ENCODE results near the gene ZMIZ1. TPM values are rescaled to one million over a fixed set of nuclear protein-coding genes. Genes with fewer than 3 reads are reported as not detected.

ZMIZ1 gene
- total RNA-seq, 4 donors from 2014 or later = 22.7 to 37.5 (median 31.7) TPM

DNA sequence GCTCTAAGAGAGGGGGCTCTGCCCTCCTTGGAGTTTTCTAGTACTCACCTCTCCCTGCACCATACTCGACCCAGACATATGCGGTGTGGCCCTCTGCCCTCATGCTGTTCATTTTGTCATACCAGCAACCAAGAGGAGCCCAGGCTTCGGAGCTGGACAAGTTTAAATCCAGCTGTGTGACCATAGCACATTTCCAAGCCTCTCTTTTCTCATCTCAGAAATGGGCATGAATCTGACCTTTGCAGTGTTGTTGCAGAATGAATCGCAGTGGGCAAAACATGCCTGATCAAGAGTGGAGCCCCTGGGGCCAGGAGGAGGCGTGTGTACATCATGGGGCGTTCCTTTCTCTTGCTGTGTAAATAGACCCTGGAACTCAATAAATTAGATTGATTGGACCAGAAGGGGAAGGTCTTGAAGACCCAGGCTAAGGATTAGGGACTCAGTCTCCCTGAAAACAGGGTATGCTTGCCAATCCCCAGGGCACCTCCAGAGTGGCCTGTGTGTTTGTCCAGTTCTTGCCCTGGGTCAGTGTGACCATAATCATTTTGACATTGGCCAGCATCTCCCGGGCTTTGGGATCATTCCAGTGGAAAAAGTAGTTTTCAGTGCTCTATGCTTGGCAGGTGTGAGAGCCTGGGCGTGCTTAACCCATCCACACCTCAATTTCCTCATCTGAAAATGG is 59.6 kb downstream of the ZMIZ1 start:
- no peaks in the 10 kb centered on the region for H3K9me3 ChIP-seq
- H3K36me3 ChIP-seq = no peaks in the 10 kb centered on the region
- ATAC-seq = no peak
- intact Hi-C loops (cut with DNase I; ENCODE audit: low total_unique reads) = no loop called here
- no peak for DNase-seq
- H3K4me1 ChIP-seq = peaks cover 41 to 73% of the 10 kb centered on the region in 2 donors
- H3K27ac ChIP-seq = no peak overlapping the region
- TF ChIP-seq, protein P1, sequence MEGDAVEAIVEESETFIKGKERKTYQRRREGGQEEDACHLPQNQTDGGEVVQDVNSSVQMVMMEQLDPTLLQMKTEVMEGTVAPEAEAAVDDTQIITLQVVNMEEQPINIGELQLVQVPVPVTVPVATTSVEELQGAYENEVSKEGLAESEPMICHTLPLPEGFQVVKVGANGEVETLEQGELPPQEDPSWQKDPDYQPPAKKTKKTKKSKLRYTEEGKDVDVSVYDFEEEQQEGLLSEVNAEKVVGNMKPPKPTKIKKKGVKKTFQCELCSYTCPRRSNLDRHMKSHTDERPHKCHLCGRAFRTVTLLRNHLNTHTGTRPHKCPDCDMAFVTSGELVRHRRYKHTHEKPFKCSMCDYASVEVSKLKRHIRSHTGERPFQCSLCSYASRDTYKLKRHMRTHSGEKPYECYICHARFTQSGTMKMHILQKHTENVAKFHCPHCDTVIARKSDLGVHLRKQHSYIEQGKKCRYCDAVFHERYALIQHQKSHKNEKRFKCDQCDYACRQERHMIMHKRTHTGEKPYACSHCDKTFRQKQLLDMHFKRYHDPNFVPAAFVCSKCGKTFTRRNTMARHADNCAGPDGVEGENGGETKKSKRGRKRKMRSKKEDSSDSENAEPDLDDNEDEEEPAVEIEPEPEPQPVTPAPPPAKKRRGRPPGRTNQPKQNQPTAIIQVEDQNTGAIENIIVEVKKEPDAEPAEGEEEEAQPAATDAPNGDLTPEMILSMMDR (IDR thresholded peaks at IDR 0.05 in 4 of 5, conservative IDR thresholded peaks at IDR 0.05 in 1 of 5) = no peak
- no peak for TF ChIP-seq POLR2A (IDR thresholded peaks at IDR 0.05)
- in situ Hi-C loops (cut with MboI; ENCODE audit: low sequenced_read_pairs in 4 of 4) = no loop called here
- no peaks in the 10 kb centered on the region for H3K27me3 ChIP-seq
- no peak overlapping the region for H3K4me3 ChIP-seq

DNA sequence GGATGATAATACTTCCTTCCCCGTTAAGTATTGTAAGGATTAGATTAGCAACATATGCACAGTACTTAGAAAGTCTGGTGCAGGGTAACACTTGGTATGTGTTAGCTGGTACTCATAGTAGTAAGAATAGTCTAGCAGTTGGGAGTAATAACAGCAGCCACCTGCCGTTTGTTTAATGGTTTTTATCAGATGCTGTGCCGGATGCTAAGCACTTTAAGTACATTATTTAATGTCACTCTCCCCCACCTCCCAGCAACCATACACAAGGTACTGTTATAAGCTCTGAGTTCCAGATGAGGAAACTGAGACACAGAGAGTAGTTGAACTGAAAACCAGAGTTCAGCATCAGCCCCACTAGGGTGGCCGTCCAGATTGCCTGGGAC is 60.1 kb downstream of the ZMIZ1 start:
- in situ Hi-C loops (cut with MboI; ENCODE audit: low sequenced_read_pairs in 4 of 4) (no loop called here), intact Hi-C loops (cut with DNase I; ENCODE audit: low total_unique reads) (loop anchor here (1.0 kb wide), 1 partner anchor 8 kb away; no protein-coding TSS in a partner anchor)
- H3K36me3 ChIP-seq = no peaks in the 10 kb centered on the region
- peaks cover 41 to 73% of the 10 kb centered on the region in 2 donors for H3K4me1 ChIP-seq
- H3K4me3 ChIP-seq = no peak overlapping the region
- H3K27ac ChIP-seq = peak overlapping the region in 1 of 4 donors; percentile 37
- no peak for TF ChIP-seq POLR2A (IDR thresholded peaks at IDR 0.05)
- TF ChIP-seq, protein P1 (IDR thresholded peaks at IDR 0.05 in 4 of 5, conservative IDR thresholded peaks at IDR 0.05 in 1 of 5) = no peak
- DNase-seq (no peak), ATAC-seq (no peak)
- no peaks in the 10 kb centered on the region for H3K9me3 ChIP-seq
- no peaks in the 10 kb centered on the region for H3K27me3 ChIP-seq

DNA sequence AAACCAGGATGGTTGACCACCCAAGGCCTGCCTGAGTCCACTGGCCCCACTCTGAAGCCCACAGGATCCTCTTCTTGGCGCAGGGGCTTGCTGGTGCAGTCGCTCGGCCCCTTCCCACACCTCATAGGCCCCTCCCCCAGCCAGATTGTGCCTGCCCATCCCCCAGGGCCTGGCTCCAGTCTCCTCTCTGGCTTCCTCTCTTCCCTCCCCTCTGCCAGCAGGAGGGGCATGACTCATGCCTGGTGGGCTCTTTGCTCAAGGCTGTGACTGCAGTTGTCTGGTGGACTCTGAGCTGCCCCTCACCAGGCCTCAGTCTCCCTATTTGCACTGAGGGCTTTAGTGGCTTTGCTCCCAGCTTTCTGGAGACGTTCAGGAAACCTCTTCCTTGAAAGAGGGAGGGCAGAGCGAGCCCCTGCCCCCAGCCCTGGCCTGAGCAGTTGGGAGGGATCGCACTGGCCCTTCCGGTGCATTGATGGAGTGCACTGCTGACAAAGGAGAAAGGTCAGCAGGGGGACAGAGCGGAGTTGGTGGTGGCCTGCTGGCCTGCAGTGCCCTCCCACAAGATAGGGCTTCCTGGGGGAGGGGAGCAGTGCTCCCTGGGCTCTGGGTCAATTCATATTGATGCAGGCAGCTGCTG is 60.7 kb downstream of the ZMIZ1 start:
- Histone ChIP-seq H3K27ac (peak overlapping the region in 2 of 4 donors; percentile 26 to 37), H3K9me3 (no peaks in the 10 kb centered on the region), H3K4me3 (no peak overlapping the region), H3K4me1 (peaks cover 46 to 70% of the 10 kb centered on the region in 2 donors), H3K36me3 (no peaks in the 10 kb centered on the region), H3K27me3 (no peaks in the 10 kb centered on the region)
- DNase-seq = no peak
- TF ChIP-seq POLR2A (IDR thresholded peaks at IDR 0.05) = no peak
- TF ChIP-seq, protein P1 (IDR thresholded peaks at IDR 0.05 in 4 of 5, conservative IDR thresholded peaks at IDR 0.05 in 1 of 5) = no peak
- intact Hi-C loops (cut with DNase I; ENCODE audit: low total_unique reads) (loop anchor here (1.0 kb wide), 1 partner anchor 8 kb away; no protein-coding TSS in a partner anchor), in situ Hi-C loops (cut with MboI; ENCODE audit: low sequenced_read_pairs in 4 of 4) (no loop called here)
- ATAC-seq = no peak

DNA sequence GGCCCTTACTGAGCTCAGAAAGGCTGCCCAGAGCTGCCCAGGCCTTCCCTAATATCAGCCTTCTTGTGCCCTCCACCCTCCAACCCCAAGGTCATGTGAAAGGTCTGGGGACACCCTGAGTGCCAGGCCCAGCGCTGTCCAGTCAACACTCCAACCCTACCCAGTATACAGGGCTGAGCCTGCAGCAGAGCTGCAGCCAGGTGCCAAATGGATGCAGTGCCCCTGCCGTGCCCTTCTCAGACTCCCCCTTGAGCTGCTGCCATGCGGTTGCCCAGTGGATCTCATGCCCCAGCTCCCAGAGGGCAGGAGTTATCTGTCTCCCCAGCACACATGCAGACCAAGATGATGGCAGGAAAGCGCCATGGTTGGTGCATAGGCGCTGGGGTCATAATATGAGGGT is 61.5 kb downstream of the ZMIZ1 start:
- Histone ChIP-seq H3K4me3 (no peak overlapping the region), H3K27ac (no peak overlapping the region), H3K9me3 (no peaks in the 10 kb centered on the region), H3K4me1 (peaks cover 54 to 69% of the 10 kb centered on the region in 2 donors), H3K36me3 (no peaks in the 10 kb centered on the region), H3K27me3 (no peaks in the 10 kb centered on the region)
- in situ Hi-C loops (cut with MboI; ENCODE audit: low sequenced_read_pairs in 4 of 4) (no loop called here), intact Hi-C loops (cut with DNase I; ENCODE audit: low total_unique reads) (no loop called here)
- no peak for TF ChIP-seq POLR2A (IDR thresholded peaks at IDR 0.05)
- TF ChIP-seq, protein P1 (IDR thresholded peaks at IDR 0.05 in 4 of 5, conservative IDR thresholded peaks at IDR 0.05 in 1 of 5) = no peak
- DNase-seq = no peak
- no peak for ATAC-seq

All from gastrocnemius medialis (tissue), 4 donors.